ENCODE results near the gene MTUS2.
A peak's percentile ranks its signal among the peaks of the same experiment; 100 is the strongest.

The MTUS2 gene

GRCh38 chr13:29464105-29464679 lies 644.1 kb downstream of the MTUS2 start:
- DNase-seq: no peak

DNA sequence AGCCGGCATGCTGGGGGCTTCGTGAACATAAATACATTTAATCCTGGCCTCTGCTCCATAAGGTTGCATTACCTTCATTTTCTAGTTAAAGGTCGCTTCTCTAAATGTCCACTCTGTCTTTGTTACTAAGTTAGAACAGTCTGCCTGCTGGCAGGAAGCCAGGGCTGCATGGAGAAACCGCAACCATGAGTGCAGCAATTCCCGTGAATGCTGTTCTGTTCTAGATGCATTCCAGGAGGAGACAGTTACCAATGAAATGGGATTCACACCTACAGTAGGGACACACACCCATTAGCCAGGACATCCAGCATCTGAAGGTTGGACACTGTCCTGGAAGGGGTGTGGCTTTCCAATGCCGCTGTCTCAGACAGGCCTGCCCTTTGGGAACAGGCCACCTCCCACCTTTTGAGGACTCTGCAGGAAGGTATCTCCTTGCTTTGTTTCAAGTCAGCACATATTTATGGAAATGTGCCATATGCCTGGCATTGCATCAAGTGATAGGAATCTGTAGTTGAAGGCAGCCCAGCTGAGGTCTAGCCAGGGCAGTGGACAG lies 645.7 kb downstream of the MTUS2 start:
- no peak for DNase-seq

GRCh38 chr13:29471551-29471950 lies 651.4 kb downstream of the MTUS2 start:
- no peak for DNase-seq

GRCh38 chr13:29472332-29472961 lies 652.3 kb downstream of the MTUS2 start:
- no peak for DNase-seq

- no peak for DNase-seq
Observed at GRCh38 chr13:29473166-29473565, 653.0 kb downstream of the MTUS2 start.

DNA sequence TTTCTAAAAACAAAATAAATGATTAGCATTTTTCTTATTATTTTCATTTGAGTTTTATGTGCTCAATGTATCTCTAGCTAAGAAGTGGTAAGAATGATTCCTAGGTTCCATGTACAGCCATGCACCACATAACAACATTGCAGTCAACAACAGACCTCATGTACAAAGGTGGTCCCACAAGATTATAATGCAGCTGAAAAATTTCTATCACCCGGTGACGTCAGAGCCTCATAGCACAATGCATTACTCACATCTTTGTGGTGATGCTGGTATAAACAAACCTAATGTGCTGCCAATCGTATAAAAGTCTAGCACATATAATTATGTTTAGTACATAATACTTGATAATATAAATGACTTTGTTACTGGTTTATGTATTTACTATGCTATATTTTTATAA lies 654.9 kb downstream of the MTUS2 start:
- DNase-seq: no peak

DNA sequence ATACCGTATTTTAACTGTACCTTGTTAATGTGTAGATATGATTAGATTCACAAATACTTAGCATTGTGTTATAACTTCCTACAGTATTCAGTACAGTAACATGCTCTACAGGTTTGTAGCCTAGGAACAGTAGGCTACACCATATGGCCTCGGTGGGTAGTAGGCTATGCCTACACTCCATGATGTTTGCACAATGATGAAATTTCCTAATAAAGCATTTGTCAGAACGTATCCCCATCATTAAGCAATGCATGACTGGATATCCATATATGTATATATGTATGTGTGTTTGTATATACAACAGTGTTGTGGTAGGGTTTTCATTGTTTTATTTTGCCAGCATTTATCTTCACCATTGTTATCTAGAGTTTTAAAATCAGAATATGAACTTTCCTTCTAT lies 655.9 kb downstream of the MTUS2 start:
- no peak for DNase-seq

DNA sequence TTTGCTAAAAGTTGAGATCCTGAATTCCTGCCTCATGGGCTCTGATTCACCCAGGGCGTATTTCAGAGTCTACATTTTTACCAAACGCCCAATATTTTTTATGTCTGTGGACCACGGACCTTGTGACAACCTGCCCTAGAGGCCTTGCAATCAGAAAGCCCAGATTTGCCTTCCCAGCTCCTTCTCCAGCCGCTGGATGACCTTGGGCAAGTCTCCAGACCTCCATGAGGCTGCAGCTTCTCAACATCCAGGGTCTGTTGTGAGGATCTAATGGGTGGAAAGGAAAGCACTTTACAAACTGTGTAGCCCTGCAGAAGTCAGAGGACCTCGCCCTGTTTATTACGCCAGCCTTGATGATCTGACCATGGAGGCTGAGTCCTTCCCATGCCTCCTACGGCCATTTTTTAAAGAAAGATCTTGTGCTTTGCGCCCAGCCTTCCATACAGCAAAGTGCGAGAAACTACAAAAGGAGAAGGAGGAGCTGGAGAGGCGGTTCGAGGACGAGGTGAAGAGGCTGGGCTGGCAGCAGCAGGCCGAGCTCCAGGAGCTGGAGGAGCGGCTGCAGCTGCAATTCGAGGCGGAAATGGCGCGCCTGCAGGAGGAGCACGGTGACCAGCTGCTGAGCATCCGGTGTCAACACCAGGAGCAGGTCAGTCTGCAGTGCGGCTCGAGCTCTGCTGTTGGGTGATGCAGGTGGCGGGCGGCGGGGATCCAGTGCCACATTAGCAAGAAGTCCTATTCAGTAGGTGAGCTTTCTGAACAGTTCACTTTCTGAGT lies 659.8 kb downstream of the MTUS2 start:
- no peak for DNase-seq

- no peak for DNase-seq
Observed at GRCh38 chr13:29480893-29481525, 660.9 kb downstream of the MTUS2 start.

GRCh38 chr13:29481603-29482002 lies 661.5 kb downstream of the MTUS2 start:
- DNase-seq: no peak

DNA sequence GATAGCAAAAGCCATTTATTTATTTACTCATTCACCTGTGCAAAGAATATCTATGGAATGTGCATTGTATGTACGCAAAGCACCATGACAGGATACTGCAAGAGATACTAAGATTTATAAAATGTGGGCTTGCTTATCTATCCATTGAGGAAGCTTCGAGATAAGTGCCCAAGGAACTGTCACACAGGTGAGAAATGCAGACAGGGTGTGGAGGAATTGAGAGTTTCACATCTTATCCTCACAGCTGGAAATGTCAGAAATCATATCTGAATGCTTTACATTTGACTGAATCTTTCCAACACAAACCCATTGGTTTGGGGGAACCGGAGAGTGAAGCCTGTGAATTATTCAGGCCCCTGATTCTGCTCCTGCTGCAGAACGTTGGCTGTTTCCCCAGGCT lies 662.4 kb downstream of the MTUS2 start:
- no peak for DNase-seq

GRCh38 chr13:29483211-29483610 lies 663.1 kb downstream of the MTUS2 start:
- no peak for DNase-seq

DNA sequence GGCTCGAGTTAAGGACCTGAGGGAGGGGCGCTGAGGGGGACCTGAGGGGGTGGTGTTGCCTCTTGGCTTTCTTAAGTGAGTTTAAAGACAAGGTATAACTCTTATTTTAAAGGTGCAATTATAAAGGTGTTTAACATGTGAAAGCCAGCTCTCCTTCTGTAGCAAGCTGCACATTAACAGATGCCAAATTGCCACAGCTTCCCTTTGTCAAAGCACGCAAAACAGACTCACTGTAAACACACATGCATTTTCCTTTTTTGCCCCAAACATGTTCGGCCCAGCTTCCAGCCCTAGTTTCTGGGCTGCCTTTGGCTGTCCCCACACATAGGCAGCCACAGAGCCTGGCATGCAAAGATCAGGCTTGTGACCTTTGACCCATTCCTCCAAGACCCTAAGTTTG lies 663.5 kb downstream of the MTUS2 start:
- no peak for DNase-seq

DNA sequence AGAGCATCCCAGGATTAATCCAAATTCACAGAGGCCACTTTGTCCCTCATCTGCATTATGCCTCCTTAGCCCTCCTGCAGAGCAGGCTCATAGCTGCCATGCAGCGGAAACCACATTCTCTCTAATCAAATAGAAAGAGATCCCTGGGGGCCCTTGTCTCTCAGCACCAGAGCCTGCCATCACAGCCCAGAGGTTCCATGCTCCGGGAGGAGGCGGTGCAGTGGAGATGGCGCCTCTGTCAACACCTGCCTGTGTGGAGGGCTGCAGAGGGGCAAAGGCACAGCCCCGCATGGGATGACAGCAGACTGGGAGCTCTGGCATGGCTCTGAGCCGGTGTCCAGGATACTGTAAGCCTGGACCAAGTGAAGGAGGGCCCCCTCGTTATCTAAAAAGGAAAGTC lies 664.1 kb downstream of the MTUS2 start:
- DNase-seq: peak; percentile 58

GRCh38 chr13:29484796-29485195 lies 664.7 kb downstream of the MTUS2 start:
- no peak for DNase-seq

GRCh38 chr13:29486551-29486950 lies 666.4 kb downstream of the MTUS2 start:
- DNase-seq: no peak

DNA sequence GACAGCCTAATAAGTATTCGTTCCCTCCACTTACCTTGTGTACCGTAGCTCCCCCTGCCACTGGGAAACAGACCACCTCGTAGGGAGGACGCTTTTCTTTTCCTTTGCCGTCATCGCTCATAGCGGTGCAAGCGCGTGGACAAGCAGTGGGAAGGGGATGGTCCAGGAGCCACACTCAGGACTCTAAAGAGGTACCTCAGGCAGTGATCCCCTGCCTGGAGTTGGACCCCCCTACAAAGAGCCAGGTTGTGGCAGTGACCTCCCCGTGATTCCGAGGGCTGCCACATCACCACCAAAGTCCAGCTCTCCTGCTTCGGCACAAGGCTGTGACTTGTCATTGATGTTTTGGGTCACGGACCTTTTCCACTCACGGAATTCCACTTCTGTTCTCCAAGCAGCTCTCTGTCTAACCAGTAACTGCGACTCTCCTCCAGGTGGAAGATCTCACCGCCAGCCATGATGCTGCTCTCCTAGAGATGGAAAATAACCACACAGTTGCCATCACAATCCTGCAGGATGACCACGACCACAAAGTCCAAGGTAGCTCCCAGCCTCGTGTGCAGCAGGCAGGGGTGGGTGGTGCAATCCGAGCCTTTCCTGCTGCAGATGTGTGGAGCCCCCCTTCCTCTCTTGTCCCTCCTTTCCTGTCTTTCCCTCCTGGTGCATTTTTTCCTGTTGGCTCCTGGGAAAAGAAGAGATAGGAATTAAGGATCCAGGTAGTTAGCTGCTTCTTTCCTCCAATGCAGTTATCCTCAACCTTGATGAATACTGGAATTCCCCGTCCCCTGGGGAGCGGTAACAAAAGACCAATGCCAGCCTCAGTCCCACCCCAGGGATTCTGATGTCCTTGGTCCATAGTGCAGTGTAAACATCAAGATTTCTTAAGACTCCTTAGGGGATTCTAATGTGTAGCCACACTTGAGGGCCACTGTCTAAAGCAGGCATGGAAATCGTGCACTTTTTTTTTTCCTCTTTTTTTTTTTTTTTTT lies 667.6 kb downstream of the MTUS2 start:
- DNase-seq: no peak

- DNase-seq: no peak
Observed at GRCh38 chr13:29489650-29490560, 669.8 kb downstream of the MTUS2 start.

DNA sequence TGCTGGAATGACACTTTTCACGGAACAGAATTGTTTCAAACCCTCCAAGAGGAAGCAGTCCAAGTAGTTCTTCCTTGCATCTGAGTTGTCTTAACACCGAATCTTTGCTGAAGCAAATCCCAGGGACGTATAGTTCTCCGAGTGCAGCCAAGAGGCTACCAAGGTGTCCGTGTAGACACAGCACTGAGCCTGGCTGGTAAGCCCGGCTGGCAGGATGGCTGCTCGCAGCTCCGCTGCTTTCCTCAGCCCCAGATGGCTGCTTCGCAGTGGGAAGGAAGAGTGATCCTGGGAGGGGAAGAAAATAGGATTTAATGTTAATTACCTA lies 670.4 kb downstream of the MTUS2 start:
- no peak for DNase-seq

DNA sequence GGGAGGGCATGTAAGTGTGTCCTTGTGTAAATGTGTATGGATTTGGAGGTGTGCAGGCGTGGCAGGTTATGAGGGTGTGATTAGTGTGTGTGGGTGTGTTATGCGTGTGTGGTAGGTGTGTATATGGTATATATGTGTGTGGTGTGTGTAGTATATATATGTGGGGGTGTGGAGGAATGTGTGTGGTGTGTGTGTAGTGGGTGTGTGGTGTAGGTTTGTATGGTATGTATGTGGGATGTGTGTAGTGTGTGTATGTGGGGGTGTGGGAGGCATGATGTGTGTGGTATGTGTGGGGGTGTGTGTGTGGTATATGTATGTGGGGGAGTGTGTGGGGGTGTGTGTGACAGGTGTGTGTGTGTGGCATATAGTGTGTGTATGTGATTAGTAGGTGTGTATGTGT lies 671.1 kb downstream of the MTUS2 start:
- DNase-seq: no peak

GRCh38 chr13:29493796-29494195 lies 673.7 kb downstream of the MTUS2 start:
- no peak for DNase-seq

Measured in NCI-H345 (cell line).